Measurements from ENCODE around the gene HSF5. TPM values are rescaled to one million over a fixed set of nuclear protein-coding genes. Genes with fewer than 3 reads are reported as not detected.
A peak's percentile ranks its signal among the peaks of the same experiment; 100 is the strongest.

Gene HSF5
- total and polyA plus RNA-seq, 2 of the 13 experiments (the other 11 are each of a cell fraction or from before 2014, with no cell fraction given), result not detected

DNA sequence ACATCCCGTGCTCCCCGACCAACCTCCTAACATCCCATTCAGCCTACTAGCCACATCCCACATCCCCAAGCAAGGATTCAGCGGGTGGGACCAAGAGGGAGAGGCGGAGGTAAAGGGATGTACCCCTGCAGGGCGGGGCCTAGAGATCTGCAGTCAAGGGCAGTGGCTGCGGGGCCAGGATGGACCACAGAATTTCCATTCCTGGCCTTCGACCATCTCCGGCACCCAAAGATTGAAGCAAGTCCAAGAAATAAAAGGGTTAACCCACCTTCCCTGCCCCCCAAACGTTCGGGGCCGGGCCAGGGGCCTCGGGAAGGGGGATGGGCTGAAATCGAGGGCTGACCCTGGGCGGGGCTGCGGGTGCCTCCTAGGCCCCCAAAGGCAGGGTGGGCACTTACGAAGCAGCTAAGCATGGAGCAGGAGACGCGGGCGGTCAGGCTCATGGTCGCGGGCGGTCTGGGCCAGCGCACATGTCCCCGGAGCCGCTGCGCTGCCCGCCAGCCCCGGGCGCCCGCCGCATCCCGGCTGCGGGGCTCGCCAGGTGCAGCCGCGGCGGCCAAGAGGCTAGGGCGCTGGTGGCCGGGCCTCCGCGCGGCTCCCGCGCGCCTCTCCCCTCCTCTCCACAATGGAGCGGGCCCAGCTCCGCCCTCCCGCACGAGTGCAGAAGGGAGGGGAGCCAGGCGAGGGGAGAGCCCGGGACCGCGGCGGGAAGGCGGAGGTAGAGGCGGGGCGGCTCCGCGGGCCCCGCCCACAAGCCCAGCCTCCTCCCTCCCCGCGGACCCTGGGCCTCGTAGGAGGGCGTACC lies 26.0 kb upstream of the HSF5 start, which contains the start of gene MTMR4 (continued):
- no peak for TF ChIP-seq ZNF256 (CRISPR knock-in tag; conservative IDR thresholded peaks at IDR 0.05)
- TF ChIP-seq HNRNPK (IDR thresholded peaks at IDR 0.05; ENCODE audit: low read depth, low read length, poor library complexity, severe bottlenecking), result peak; percentile 63
- TF ChIP-seq, protein P1, sequence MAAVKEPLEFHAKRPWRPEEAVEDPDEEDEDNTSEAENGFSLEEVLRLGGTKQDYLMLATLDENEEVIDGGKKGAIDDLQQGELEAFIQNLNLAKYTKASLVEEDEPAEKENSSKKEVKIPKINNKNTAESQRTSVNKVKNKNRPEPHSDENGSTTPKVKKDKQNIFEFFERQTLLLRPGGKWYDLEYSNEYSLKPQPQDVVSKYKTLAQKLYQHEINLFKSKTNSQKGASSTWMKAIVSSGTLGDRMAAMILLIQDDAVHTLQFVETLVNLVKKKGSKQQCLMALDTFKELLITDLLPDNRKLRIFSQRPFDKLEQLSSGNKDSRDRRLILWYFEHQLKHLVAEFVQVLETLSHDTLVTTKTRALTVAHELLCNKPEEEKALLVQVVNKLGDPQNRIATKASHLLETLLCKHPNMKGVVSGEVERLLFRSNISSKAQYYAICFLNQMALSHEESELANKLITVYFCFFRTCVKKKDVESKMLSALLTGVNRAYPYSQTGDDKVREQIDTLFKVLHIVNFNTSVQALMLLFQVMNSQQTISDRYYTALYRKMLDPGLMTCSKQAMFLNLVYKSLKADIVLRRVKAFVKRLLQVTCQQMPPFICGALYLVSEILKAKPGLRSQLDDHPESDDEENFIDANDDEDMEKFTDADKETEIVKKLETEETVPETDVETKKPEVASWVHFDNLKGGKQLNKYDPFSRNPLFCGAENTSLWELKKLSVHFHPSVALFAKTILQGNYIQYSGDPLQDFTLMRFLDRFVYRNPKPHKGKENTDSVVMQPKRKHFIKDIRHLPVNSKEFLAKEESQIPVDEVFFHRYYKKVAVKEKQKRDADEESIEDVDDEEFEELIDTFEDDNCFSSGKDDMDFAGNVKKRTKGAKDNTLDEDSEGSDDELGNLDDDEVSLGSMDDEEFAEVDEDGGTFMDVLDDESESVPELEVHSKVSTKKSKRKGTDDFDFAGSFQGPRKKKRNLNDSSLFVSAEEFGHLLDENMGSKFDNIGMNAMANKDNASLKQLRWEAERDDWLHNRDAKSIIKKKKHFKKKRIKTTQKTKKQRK (IDR thresholded peaks at IDR 0.05; ENCODE audit: low read length), result no peak
- TF ChIP-seq RXRA (CRISPR knock-in tag; IDR thresholded peaks at IDR 0.05), result no peak
- TF ChIP-seq ZMYM3 (CRISPR knock-in tag; IDR thresholded peaks at IDR 0.05), result no peak
- TF ChIP-seq, protein P2, sequence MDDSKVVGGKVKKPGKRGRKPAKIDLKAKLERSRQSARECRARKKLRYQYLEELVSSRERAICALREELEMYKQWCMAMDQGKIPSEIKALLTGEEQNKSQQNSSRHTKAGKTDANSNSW (CRISPR knock-in tag; IDR thresholded peaks at IDR 0.05; ENCODE audit: borderline replicate concordance), result no peak
- no peak for TF ChIP-seq ZNF224 (CRISPR knock-in tag; IDR thresholded peaks at IDR 0.05)
- peak; percentile 92 for TF ChIP-seq MAZ (IDR thresholded peaks at IDR 0.05; ENCODE audit: borderline replicate concordance, low read depth, low read length)
- peak; percentile 92 for TF ChIP-seq MAZ (CRISPR knock-in tag; IDR thresholded peaks at IDR 0.05; ENCODE audit: low read depth)
- peak; percentile 57; the same call in 1 of the 2 replicates for TF ChIP-seq PHF8 (CRISPR knock-in tag; IDR thresholded peaks at IDR 0.05)
- no peak for TF ChIP-seq FOXC1 (CRISPR knock-in tag; IDR thresholded peaks at IDR 0.05; ENCODE audit: borderline replicate concordance)
- no peak for TF ChIP-seq ZBTB42 (CRISPR knock-in tag; IDR thresholded peaks at IDR 0.05)
- TF ChIP-seq, protein P3, sequence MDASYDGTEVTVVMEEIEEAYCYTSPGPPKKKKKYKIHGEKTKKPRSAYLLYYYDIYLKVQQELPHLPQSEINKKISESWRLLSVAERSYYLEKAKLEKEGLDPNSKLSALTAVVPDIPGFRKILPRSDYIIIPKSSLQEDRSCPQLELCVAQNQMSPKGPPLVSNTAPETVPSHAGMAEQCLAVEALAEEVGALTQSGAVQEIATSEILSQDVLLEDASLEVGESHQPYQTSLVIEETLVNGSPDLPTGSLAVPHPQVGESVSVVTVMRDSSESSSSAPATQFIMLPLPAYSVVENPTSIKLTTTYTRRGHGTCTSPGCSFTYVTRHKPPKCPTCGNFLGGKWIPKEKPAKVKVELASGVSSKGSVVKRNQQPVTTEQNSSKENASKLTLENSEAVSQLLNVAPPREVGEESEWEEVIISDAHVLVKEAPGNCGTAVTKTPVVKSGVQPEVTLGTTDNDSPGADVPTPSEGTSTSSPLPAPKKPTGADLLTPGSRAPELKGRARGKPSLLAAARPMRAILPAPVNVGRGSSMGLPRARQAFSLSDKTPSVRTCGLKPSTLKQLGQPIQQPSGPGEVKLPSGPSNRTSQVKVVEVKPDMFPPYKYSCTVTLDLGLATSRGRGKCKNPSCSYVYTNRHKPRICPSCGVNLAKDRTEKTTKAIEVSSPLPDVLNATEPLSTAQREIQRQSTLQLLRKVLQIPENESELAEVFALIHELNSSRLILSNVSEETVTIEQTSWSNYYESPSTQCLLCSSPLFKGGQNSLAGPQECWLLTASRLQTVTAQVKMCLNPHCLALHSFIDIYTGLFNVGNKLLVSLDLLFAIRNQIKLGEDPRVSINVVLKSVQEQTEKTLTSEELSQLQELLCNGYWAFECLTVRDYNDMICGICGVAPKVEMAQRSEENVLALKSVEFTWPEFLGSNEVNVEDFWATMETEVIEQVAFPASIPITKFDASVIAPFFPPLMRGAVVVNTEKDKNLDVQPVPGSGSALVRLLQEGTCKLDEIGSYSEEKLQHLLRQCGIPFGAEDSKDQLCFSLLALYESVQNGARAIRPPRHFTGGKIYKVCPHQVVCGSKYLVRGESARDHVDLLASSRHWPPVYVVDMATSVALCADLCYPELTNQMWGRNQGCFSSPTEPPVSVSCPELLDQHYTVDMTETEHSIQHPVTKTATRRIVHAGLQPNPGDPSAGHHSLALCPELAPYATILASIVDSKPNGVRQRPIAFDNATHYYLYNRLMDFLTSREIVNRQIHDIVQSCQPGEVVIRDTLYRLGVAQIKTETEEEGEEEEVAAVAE (CRISPR knock-in tag; IDR thresholded peaks at IDR 0.05; ENCODE audit: borderline replicate concordance), result no peak
- TF ChIP-seq THYN1 (CRISPR knock-in tag; IDR thresholded peaks at IDR 0.05; ENCODE audit: borderline replicate concordance, low read depth), result no peak
- TF ChIP-seq KLF13 (CRISPR knock-in tag; IDR thresholded peaks at IDR 0.05), result no peak
- peak; percentile 39; the same call in 1 of the 2 replicates for TF ChIP-seq HIVEP1 (CRISPR knock-in tag; IDR thresholded peaks at IDR 0.05)
- TF ChIP-seq ZBTB7B (CRISPR knock-in tag; IDR thresholded peaks at IDR 0.05), result peak; percentile 40
- TF ChIP-seq FOXP1 (IDR thresholded peaks at IDR 0.05), result no peak
- TF ChIP-seq FOXP1 (CRISPR knock-in tag; IDR thresholded peaks at IDR 0.05), result no peak
- no peak for TF ChIP-seq ZNF101 (CRISPR knock-in tag; IDR thresholded peaks at IDR 0.05; ENCODE audit: borderline replicate concordance, low read depth)
- TF ChIP-seq, protein P4, sequence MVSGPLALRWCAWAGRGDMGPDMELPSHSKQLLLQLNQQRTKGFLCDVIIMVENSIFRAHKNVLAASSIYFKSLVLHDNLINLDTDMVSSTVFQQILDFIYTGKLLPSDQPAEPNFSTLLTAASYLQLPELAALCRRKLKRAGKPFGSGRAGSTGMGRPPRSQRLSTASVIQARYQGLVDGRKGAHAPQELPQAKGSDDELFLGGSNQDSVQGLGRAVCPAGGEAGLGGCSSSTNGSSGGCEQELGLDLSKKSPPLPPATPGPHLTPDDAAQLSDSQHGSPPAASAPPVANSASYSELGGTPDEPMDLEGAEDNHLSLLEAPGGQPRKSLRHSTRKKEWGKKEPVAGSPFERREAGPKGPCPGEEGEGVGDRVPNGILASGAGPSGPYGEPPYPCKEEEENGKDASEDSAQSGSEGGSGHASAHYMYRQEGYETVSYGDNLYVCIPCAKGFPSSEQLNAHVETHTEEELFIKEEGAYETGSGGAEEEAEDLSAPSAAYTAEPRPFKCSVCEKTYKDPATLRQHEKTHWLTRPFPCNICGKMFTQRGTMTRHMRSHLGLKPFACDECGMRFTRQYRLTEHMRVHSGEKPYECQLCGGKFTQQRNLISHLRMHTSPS (CRISPR knock-in tag; IDR thresholded peaks at IDR 0.05; ENCODE audit: low read depth), result no peak

Data from HepG2 (cell line).